SW480 (cell line): ENCODE measurements around the gene EPS8L2.
"Not testable (repeated sequence)": the region's sequence is repeated elsewhere in the genome, so short reads cannot be mapped to it uniquely, and the experiment has no call there.

ENCODE experiments used
- DNase-seq: peaks from one replicate; pipeline ENCODE4 v3.0.0-alpha.2; 2016; ENCODE audit warnings: low spot score

EPS8L2 gene

GRCh38 chr11:726278-727220, 20.5 kb downstream of the EPS8L2 start:
- peak; percentile 75 for DNase-seq

DNA sequence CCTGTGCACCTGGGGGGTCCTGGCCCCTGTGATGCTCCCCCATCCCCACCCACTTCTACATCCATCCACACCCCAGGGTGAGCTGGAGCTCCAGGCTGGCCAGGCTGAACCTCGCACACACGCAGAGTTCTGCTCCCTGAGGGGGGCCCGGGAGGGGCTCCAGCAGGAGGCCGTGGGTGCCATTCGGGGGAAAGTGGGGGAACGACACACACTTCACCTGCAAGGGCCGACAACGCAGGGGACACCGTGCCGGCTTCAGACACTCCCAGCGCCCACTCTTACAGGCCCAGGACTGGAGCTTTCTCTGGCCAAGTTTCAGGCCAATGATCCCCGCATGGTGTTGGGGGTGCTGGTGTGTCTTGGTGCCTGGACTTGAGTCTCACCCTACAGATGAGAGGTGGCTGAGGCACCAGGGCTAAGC, 21.3 kb downstream of the EPS8L2 start:
- DNase-seq: no peak

DNA sequence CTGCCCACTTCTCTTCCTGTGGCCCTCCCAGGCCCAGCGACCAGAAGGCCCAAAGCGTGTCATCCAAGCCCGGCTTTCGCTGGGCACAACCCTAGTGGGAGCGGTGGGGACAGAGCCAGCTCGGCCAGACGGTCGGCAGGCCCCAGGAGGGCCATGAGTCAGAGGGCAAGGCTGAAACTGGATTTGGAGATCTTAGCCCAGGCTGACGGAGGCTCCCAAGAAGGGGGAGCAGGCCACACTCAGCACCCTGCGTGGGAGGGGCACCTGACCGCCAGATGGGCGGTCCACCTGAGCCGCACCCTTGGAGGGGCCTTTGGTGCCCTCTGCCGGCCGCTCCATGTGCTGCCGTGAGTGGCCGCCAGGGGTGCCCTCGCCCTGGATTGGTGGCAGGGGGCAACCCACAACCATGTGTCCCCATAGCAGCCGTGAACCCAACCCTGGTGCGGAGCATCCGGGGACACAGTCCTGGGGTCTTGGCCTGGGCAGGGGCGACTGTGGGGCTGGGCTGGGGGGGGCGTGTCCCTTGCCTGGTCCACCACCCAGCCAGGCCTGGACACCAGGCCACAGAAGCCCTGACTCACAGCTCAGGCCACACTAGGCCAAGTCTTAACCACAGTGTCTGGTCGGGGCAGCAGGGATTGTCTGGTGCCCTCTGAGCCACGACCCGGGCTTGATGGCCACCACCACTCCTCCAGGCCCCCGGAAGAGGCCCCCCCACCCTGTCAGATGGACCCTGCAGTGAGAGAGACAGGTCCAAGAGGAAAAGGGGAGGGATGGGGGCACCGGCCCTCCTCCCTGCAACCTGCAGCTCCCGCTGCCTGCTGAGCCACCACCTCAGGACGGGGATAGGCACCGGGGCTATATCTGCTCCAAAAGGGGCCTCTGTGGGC, 22.1 kb downstream of the EPS8L2 start:
- peak; percentile 89 for DNase-seq

GRCh38 chr11:728901-729491, 23.0 kb downstream of the EPS8L2 start:
- DNase-seq: no peak

DNA sequence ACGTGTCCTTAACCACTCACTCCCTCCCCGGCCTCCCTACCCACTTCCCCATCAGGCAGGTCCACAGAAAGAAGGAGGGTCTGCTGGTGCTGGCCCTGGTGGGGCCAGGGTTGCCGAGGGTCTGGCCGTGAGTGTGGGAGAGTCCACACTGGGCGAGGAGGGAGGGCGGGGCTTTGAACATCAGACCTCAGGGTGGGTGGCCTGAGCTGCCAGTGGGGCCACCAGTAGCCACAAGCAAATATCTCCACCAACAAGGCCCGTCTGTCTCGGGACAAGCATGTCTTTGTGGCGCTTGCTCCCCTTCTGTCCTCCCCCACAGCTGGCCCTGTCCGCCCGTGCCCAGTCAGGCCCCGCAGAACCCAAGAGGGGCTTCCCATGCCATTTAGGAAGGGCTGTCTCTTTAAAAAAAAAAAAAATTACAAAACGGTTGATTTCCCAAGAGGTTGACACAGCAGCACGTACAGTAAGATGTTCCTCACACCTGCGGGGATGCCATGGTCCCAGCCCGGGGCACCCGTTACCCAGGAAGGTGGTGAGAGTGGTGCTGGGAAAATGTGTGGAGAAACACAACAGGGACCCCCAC, 23.6 kb downstream of the EPS8L2 start:
- peak; percentile 55 for DNase-seq

GRCh38 chr11:733072-733471, 27.0 kb downstream of the EPS8L2 start:
- DNase-seq: no peak

DNA sequence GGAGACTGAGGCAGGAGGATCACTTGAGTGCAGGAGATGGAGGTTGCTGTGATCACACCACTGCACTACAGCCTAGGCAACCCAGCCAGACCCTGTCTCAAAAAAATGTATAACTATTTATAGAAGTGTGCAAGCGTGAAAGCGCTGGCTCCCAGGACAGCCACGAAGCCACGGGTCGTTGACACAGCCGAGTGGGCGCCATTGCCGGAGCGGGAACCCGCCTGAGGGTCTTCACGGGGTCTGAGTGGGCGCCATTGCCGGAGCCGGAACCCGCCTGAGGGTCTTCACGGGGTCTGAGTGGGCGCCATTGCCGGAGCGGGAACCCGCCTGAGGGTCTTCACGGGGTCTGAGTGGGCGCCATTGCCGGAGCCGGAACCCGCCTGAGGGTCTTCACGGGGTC, 28.5 kb downstream of the EPS8L2 start:
- DNase-seq: not testable (repeated sequence)

- DNase-seq: no peak
Observed at GRCh38 chr11:737366-737765, 31.3 kb downstream of the EPS8L2 start.

DNA sequence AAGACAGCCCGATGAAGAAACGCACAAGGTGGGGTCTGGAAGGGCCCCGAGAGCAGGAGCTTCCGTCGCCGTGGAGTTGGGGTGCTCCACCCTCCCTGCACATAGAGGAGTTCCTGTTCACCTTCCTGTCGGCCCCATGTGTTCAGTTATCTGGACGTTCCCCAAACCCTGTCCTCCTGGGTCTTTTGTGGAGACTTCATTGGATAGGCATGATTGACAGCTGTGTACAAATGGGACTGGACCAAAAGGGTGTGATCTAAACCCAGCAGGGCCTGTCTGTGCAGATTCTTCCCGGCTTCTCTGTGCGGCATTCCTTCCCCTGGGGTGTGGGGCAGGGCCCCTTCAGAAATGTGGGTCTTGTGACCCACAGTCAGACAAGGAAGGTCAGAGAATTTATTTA, 31.9 kb downstream of the EPS8L2 start:
- DNase-seq: not testable (repeated sequence)

GRCh38 chr11:742156-742546, 36.1 kb downstream of the EPS8L2 start:
- no peak for DNase-seq

GRCh38 chr11:742571-743201, 36.7 kb downstream of the EPS8L2 start:
- DNase-seq: no peak

DNA sequence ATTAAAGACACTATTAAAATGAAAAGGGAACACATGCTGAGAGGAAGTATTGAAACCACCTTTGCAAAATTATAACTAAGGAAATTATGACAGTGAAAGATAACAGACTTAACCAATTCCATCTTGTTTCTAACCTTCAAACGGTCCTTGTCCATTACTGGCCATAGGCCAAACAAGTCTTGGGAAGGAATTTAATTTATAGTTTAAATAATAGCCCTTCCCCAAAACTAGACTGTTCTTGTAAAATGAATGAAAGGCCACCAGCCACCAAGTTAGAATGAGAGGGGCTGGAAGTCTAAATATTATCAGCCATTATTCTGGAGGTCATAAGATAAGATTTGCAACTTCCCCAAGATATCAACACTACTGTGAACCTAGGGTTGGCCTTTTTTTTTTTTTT, 39.4 kb downstream of the EPS8L2 start:
- no peak for DNase-seq

DNA sequence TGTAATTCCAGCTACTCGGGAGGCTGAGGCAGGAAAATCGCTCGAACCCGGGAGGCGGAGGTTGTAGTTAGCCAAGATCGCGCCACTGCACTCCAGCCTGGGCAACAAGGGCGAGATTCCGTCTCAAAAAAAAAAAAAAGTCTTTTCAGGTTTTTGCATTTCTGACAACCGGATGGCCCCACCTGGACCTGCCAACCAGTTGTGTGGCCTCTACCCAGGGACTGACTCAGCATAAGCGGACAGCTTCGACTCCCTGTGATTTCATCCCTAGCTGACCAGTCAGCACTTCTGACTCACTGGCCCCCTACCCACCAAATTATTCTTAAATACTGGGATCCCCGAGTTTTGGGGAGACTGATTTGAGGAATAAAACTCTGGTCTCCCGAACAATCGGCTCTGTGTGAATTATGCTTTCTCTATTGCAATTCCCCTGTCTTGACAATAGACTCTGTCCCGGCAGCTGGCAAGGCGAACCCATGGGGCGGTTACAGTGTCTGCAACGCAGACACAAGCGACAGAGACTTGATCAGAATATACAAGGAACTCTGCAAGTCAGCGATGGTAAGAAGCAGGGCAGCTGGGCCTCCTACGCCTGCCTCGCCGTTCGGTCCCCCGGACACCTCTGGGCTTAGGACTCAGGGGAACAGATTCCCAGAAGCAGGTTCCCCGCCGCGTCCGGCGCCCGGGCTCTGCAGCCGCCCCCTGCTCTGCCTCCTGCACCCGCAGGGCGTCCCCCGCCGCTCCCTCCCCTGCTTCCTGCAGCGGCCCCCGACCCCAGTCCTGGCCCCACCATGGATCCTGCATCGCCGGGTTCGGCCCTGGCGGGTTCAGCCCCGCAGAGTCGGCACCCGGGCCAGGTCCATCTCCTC, 40.5 kb downstream of the EPS8L2 start:
- DNase-seq: peak; percentile 58

DNA sequence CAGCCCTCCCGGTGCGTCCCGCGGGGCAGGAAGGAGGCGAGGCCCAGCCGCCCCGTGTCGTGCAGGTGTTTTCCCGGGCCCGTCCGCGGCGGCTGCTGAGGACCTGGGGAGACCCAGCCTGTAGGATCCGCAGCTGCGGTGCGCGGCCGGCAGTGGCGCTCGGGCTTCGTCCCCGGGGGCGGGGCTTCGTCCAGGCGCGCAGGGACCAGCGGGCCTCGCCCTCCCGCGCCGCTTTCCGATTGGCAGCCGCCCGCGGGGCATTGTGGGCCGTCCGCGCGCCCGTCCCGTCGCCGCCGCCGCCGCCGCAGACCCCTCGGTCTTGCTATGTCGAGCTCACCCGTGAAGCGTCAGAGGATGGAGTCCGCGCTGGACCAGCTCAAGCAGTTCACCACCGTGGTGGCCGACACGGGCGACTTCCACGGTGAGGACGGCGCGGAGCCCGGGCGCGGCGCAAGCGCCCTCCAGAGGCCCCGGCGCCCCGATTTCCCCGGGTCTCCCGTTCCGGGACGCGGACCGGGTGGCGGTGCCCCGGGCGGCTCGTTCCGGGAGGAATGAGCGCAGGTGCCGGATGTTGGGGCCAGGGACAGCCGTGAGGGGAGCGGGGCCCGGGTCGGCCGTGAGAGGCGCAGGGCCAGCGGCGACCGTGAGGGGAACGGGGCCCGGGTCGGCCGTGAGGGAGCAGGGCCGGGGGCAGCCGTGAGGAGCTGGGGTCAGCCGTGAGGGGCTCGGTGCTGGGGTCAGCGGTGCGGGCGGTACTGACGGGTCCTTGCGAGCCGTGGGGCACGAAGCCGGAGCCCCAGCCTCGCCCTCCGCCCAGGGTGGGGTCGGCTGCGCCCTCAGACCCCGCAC, 41.4 kb downstream of the EPS8L2 start, which contains the start of gene TALDO1:
TSS of gene TALDO1 (plus strand) at position 307 of the 849 bp plus-strand sequence. CDS start at position 325, 18 bp downstream.
- DNase-seq: peak; percentile 85

GRCh38 chr11:748007-748359, 42.0 kb downstream of the EPS8L2 start:
- DNase-seq: no peak

GRCh38 chr11:749731-750130, 43.7 kb downstream of the EPS8L2 start:
- DNase-seq: no peak

- no peak for DNase-seq
Observed at GRCh38 chr11:760236-760635, 54.2 kb downstream of the EPS8L2 start.

- DNase-seq: no peak
Observed at GRCh38 chr11:761526-762108, 55.6 kb downstream of the EPS8L2 start.

- peak; percentile 95 for DNase-seq
Observed at GRCh38 chr11:762421-763072, 56.5 kb downstream of the EPS8L2 start.
